Measurements from ENCODE around the gene ECHS1.

Gene ECHS1

GRCh38 chr10:133396035-133396624 lies 23.0 kb upstream of the ECHS1 start:
- no peak for TF ChIP-seq CTCF (IDR thresholded peaks at IDR 0.05; ENCODE audit: extremely low read depth, missing control alignments)

DNA sequence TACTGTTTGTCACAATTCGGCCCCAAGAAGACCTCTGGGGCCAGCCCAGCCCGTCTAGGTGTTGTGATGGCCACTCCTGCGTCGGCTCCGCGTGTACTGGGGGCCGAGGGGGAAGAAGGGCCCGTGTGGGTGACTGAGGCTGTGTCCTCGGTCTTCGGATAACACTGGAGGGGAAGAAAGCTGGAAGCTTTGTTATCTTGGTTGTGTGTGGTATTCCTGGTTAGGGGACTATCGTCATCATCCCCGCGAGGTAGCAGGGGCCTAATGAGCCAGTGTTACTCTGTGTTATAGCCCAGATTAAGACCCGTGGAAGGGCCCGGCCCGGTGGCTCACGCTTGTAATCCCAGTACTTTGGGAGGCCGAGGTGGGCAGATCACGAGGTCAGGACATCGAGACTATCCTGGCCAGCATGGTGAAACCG lies 21.7 kb upstream of the ECHS1 start:
- no peak for TF ChIP-seq CTCF (IDR thresholded peaks at IDR 0.05; ENCODE audit: extremely low read depth, missing control alignments)
- DNase-seq (ENCODE audit: low spot score): no peak

More at GRCh38 chr10:133396035-133396624, 23.0 kb upstream of the ECHS1 start:
- DNase-seq (ENCODE audit: low spot score): no peak

- TF ChIP-seq CTCF (IDR thresholded peaks at IDR 0.05; ENCODE audit: extremely low read depth, missing control alignments): no peak
- DNase-seq (ENCODE audit: low spot score): peak; percentile 98
Measured at GRCh38 chr10:133394064-133394663, 21.0 kb upstream of the ECHS1 start, which contains the start of gene MTG1. TSS of gene MTG1 (plus strand) at chr10:133394157. CDS start at chr10:133394221, 64 bp downstream.

DNA sequence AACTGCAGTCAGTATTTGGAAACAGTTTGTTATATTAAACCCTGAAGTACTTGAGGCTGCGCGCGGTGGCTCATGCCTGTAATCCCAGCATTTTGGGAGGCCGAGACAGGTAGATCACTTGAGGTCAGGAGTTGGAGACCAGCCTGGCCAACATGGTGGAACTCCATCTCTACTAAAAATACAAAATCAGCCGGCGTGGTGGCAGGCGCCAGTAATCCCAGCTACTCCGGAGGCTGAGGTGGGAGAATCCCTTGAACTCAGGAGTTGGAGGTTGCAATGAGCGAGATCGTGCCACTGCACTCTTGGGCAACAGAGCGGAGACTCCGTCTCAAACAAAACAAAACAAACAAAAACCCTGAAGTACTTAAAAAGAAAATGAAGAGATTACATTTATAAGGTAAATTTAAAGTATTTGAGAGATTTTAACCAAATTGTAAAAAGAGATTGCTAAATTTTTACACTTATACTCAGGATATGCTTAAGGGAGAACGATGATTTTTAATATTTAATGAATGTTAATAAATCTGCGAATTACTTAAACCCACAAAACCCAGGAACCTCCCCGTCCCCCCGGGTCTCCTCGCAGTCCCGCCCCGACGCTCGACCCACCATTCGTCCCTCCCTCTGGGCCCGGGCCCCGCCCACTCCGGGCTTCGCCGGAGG lies 20.4 kb upstream of the ECHS1 start:
- TF ChIP-seq CTCF (IDR thresholded peaks at IDR 0.05; ENCODE audit: extremely low read depth, missing control alignments): no peak
- DNase-seq (ENCODE audit: low spot score): no peak

GRCh38 chr10:133391761-133392518 lies 18.8 kb upstream of the ECHS1 start:
- peak; percentile 35 for DNase-seq (ENCODE audit: low spot score)
- TF ChIP-seq CTCF (IDR thresholded peaks at IDR 0.05; ENCODE audit: extremely low read depth, missing control alignments): no peak

DNA sequence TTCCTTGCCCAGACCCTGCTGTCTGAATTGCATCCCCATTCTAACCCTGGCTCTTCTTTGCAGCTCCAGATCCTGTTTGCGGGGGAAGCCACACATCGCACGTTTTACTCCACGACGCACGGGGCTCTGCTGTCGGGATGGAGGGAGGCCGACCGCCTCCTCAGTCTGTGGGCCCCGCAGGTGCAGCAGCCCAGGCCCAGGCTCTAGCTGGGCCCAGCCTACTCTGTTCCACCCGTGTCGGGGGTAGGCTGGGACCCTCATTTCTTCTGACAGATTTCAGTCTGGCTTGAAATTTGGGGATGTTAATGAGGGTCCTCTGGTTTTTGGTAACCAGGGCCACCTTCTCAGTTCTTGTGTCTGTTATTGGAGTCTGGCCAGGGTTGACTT lies 18.1 kb upstream of the ECHS1 start:
- no peak for DNase-seq (ENCODE audit: low spot score)
- no peak for TF ChIP-seq CTCF (IDR thresholded peaks at IDR 0.05; ENCODE audit: extremely low read depth, missing control alignments)
